ENCODE measurements around the gene FBXO30. TPM values are rescaled to one million over a fixed set of nuclear protein-coding genes. Genes with fewer than 3 reads are reported as not detected.

The FBXO30 gene
- total and polyA plus RNA-seq, 4 donors = 0.90 to 15.5 (median 3.5) TPM

DNA sequence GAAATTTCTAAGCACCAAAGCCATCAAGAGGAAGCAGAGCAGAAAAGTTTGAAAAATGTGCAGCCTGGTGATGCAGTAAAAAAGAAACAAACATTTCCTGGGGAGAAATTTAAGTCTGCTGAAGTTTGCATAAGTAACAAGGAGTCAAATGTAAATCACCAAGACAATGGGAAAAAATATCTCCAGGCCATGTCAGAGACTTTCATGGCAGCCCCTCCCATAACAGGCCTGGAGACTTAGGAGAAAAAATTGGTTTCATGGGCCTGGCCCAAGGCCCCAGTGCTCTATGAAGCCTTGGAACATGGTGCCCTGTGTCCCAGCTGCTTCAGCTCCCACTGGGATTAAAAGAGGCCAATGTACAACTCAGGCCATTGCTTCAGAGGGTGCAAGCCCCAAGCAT is 49.1 kb downstream of the FBXO30 start:
- H3K36me3 ChIP-seq (ENCODE audit: control insufficient read depth in 4 of 4, insufficient read depth in 3 of 4, low read depth in 1 of 4, low read length in 3 of 4) = no peaks in the 10 kb centered on the region
- no peak for DNase-seq (ENCODE audit: low spot score)
- H3K9me3 ChIP-seq (ENCODE audit: control insufficient read depth in 4 of 4, low read length in 3 of 4) = no peaks in the 10 kb centered on the region
- no peak overlapping the region for H3K4me3 ChIP-seq (ENCODE audit: low read depth in 1 of 3, low read length in 3 of 3)
- H3K4me1 ChIP-seq (ENCODE audit: control insufficient read depth in 4 of 4, insufficient read depth in 4 of 4, low read length in 3 of 4) = peaks cover 0 to 7% (median 0%) of the 10 kb centered on the region in 4 donors
- no peaks in the 10 kb centered on the region for H3K27me3 ChIP-seq (ENCODE audit: control insufficient read depth in 4 of 4, insufficient read depth in 4 of 4, low read length in 3 of 4)
- H3K9ac ChIP-seq (ENCODE audit: low read depth in 1 of 2, low read length in 2 of 2) = no peak overlapping the region
- no peak for TF ChIP-seq JUND (IDR thresholded peaks at IDR 0.05)
- TF ChIP-seq SP1 (IDR thresholded peaks at IDR 0.05) = no peak
- no peak for TF ChIP-seq ATF3 (IDR thresholded peaks at IDR 0.05)
- TF ChIP-seq RXRA (IDR thresholded peaks at IDR 0.05) = no peak
- TF ChIP-seq, protein P1, sequence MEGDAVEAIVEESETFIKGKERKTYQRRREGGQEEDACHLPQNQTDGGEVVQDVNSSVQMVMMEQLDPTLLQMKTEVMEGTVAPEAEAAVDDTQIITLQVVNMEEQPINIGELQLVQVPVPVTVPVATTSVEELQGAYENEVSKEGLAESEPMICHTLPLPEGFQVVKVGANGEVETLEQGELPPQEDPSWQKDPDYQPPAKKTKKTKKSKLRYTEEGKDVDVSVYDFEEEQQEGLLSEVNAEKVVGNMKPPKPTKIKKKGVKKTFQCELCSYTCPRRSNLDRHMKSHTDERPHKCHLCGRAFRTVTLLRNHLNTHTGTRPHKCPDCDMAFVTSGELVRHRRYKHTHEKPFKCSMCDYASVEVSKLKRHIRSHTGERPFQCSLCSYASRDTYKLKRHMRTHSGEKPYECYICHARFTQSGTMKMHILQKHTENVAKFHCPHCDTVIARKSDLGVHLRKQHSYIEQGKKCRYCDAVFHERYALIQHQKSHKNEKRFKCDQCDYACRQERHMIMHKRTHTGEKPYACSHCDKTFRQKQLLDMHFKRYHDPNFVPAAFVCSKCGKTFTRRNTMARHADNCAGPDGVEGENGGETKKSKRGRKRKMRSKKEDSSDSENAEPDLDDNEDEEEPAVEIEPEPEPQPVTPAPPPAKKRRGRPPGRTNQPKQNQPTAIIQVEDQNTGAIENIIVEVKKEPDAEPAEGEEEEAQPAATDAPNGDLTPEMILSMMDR (IDR thresholded peaks at IDR 0.05; ENCODE audit: low read depth, low read length, missing input control) = no peak
- TF ChIP-seq YY1 (IDR thresholded peaks at IDR 0.05) = no peak
- no peak for TF ChIP-seq HNF4G (IDR thresholded peaks at IDR 0.05)
- no peak for TF ChIP-seq FOXA2 (IDR thresholded peaks at IDR 0.05)
- TF ChIP-seq REST (IDR thresholded peaks at IDR 0.05) = no peak
- TF ChIP-seq NR2F2 (IDR thresholded peaks at IDR 0.05) = no peak
- no peak overlapping the region for H3K27ac ChIP-seq (ENCODE audit: low read depth in 1 of 2, low read length in 2 of 2)

GRCh38 chr6:145763742-145764141 is 50.9 kb downstream of the FBXO30 start:
- no peak overlapping the region for H3K9ac ChIP-seq (ENCODE audit: low read depth in 1 of 2, low read length in 2 of 2)
- no peak overlapping the region for H3K27ac ChIP-seq (ENCODE audit: low read depth in 1 of 2, low read length in 2 of 2)
- peaks cover 0 to 7% (median 0%) of the 10 kb centered on the region in 4 donors for H3K4me1 ChIP-seq (ENCODE audit: control insufficient read depth in 4 of 4, insufficient read depth in 4 of 4, low read length in 3 of 4)
- H3K9me3 ChIP-seq (ENCODE audit: control insufficient read depth in 4 of 4, low read length in 3 of 4) = no peaks in the 10 kb centered on the region
- H3K36me3 ChIP-seq (ENCODE audit: control insufficient read depth in 4 of 4, insufficient read depth in 3 of 4, low read depth in 1 of 4, low read length in 3 of 4) = no peaks in the 10 kb centered on the region
- no peaks in the 10 kb centered on the region for H3K27me3 ChIP-seq (ENCODE audit: control insufficient read depth in 4 of 4, insufficient read depth in 4 of 4, low read length in 3 of 4)
- TF ChIP-seq REST (IDR thresholded peaks at IDR 0.05) = no peak
- TF ChIP-seq HNF4G (IDR thresholded peaks at IDR 0.05) = no peak
- TF ChIP-seq FOXA1 (IDR thresholded peaks at IDR 0.05) = peak; percentile 47
- TF ChIP-seq YY1 (IDR thresholded peaks at IDR 0.05) = peak; percentile 83
- peak; percentile 67 for TF ChIP-seq FOXA2 (IDR thresholded peaks at IDR 0.05)
- DNase-seq (ENCODE audit: low spot score) = no peak
- H3K4me3 ChIP-seq (ENCODE audit: low read depth in 1 of 3, low read length in 3 of 3) = no peak overlapping the region

Data from liver (tissue), 9 donors.